HEK293 (cell line): ENCODE data around the gene CCDC149.

ENCODE experiments used
- CTCF ChIA-PET: fragments of 350-600 bp; formaldehyde crosslinking; extraction: SDS; loops from one replicate; lab custom pipeline; 2021; ENCODE audit warnings: antibody characterized with exemption; lab: Yijun Ruan, JAX
- POLR2A ChIA-PET: fragments of 300-600 bp; formaldehyde crosslinking; extraction: SDS; loops from one replicate; lab custom pipeline; 2020; ENCODE audit warnings: antibody characterized with exemption, inconsistent platforms; lab: Yijun Ruan, JAX
- H3K27ac ChIP-seq: fragments of 200-500 bp; sonication (Bioruptor generic); 2 replicates; pipeline ENCODE4 v1.5.1; 2014; ENCODE audit warnings: low read depth, low read length, control low read depth, inconsistent platforms; ENCODE audit errors: extremely low read depth
- H3K36me3 ChIP-seq, 2 experiments: fragments of 200-500 bp in 1 of 2; sonication (Bioruptor generic) in 1 of 2; 1 replicate in 1 of 2; 2 replicates in 1 of 2; pipeline ENCODE4 v1.5.1; 2014 to 2017; ENCODE audit warnings: inconsistent platforms in 2 of 2, low read length in 2 of 2; ENCODE audit not compliant: control insufficient read depth in 2 of 2, insufficient read depth in 1 of 2
- H3K4me1 ChIP-seq: fragments of 200-500 bp; sonication (Bioruptor generic); 2 replicates; pipeline ENCODE4 v1.5.1; 2014; ENCODE audit warnings: mild to moderate bottlenecking, low read length, inconsistent platforms; ENCODE audit not compliant: control insufficient read depth, insufficient read depth
- H3K4me3 ChIP-seq: 2 replicates; pipeline ENCODE4 v1.5.1; 2011; ENCODE audit warnings: low read depth, mild to moderate bottlenecking, control low read depth, low read length, moderate library complexity
- H3K9me3 ChIP-seq: fragments of 200-500 bp; sonication (Bioruptor generic); 2 replicates; pipeline ENCODE4 v1.5.1; 2014; ENCODE audit warnings: low read depth, low read length, inconsistent platforms; ENCODE audit not compliant: control insufficient read depth, insufficient read depth
- HOXC10 ChIP-seq: sonication (generic); formaldehyde crosslinking; IDR thresholded peaks from 2 replicates; pipeline ENCODE4 v1.8.1; 2023; ENCODE audit warnings: mild to moderate bottlenecking, missing genetic modification reagents
- HOXD13 ChIP-seq: sonication (generic); formaldehyde crosslinking; IDR thresholded peaks from 2 replicates; pipeline ENCODE4 v1.8.0; 2022; ENCODE audit warnings: missing genetic modification reagents, borderline replicate concordance
- SP2 ChIP-seq: fragments of 450-650 bp; formaldehyde crosslinking; IDR thresholded peaks from 2 replicates; pipeline ENCODE4 v1.5.1; 2016; ENCODE audit warnings: missing biosample characterization, missing genetic modification characterization
- SP7 ChIP-seq: fragments of 450-650 bp; formaldehyde crosslinking; IDR thresholded peaks from 2 replicates; pipeline ENCODE4 v1.5.1; 2016; ENCODE audit warnings: missing biosample characterization, missing genetic modification characterization
- TSHZ1 ChIP-seq: fragments of 450-650 bp; formaldehyde crosslinking; IDR thresholded peaks from 2 replicates; pipeline ENCODE4 v1.5.1; 2016; ENCODE audit warnings: missing biosample characterization, missing genetic modification characterization, borderline replicate concordance
- ZFP41 ChIP-seq: fragments of 450-650 bp; formaldehyde crosslinking; IDR thresholded peaks from 2 replicates; pipeline ENCODE4 v1.5.1; 2016; ENCODE audit warnings: missing biosample characterization, missing genetic modification characterization, borderline replicate concordance
- ZNF10 ChIP-seq: fragments of 450-650 bp; formaldehyde crosslinking; IDR thresholded peaks from 2 replicates; pipeline ENCODE4 v1.5.1; 2017; ENCODE audit warnings: missing biosample characterization, missing genetic modification characterization
- ZNF112 ChIP-seq: fragments of 450-650 bp; formaldehyde crosslinking; IDR thresholded peaks from 2 replicates; pipeline ENCODE4 v1.5.0; 2017; ENCODE audit warnings: missing biosample characterization, missing genetic modification characterization
- ZNF16 ChIP-seq: fragments of 450-650 bp; formaldehyde crosslinking; IDR thresholded peaks from 2 replicates; pipeline ENCODE4 v1.5.1; 2016; ENCODE audit warnings: low read depth, missing biosample characterization, missing genetic modification characterization
- ZNF239 ChIP-seq: fragments of 450-650 bp; formaldehyde crosslinking; IDR thresholded peaks from 2 replicates; pipeline ENCODE4 v1.5.1; 2016; ENCODE audit warnings: missing biosample characterization, missing genetic modification characterization
- ZNF394 ChIP-seq: fragments of 450-650 bp; formaldehyde crosslinking; IDR thresholded peaks from 2 replicates; pipeline ENCODE4 v1.5.1; 2016; ENCODE audit warnings: missing biosample characterization, missing genetic modification characterization, mild to moderate bottlenecking, moderate library complexity, borderline replicate concordance
- ZNF561 ChIP-seq: fragments of 450-650 bp; IDR thresholded peaks from 2 replicates; pipeline ENCODE4 v1.5.1; 2018; ENCODE audit warnings: missing biosample characterization, missing genetic modification characterization, borderline replicate concordance
- ZNF623 ChIP-seq: fragments of 450-650 bp; formaldehyde crosslinking; IDR thresholded peaks from 2 replicates; pipeline ENCODE4 v1.5.1; 2016; ENCODE audit warnings: missing biosample characterization, missing genetic modification characterization
- ZNF626 ChIP-seq: fragments of 450-650 bp; sonication (Bioruptor Pico); formaldehyde crosslinking; IDR thresholded peaks from 2 replicates; pipeline ENCODE4 v1.5.1; 2018; ENCODE audit warnings: missing biosample characterization, missing genetic modification characterization, inconsistent platforms
- ZNF777 ChIP-seq: fragments of 450-650 bp; formaldehyde crosslinking; IDR thresholded peaks from 2 replicates; pipeline ENCODE4 v1.5.1; 2017; ENCODE audit warnings: missing biosample characterization, missing genetic modification characterization, borderline replicate concordance
- ZNF792 ChIP-seq: fragments of 450-650 bp; formaldehyde crosslinking; IDR thresholded peaks from 2 replicates; pipeline ENCODE4 v1.5.1; 2016; ENCODE audit warnings: missing biosample characterization, missing genetic modification characterization
- ZNF830 ChIP-seq: fragments of 450-650 bp; IDR thresholded peaks from 2 replicates; pipeline ENCODE4 v1.5.0; 2018; ENCODE audit warnings: missing biosample characterization, missing genetic modification characterization, low read depth, mild to moderate bottlenecking, moderate library complexity
- ZNF843 ChIP-seq: fragments of 450-650 bp; formaldehyde crosslinking; IDR thresholded peaks from 2 replicates; pipeline ENCODE4 v1.5.1; 2016; ENCODE audit warnings: missing biosample characterization, missing genetic modification characterization
- TF ChIP-seq, protein P1 (sequence below): fragments of 450-650 bp; formaldehyde crosslinking; conservative IDR thresholded peaks from 2 replicates; pipeline ENCODE4 v1.5.1; 2016; ENCODE audit warnings: low read depth, missing biosample characterization, missing genetic modification characterization

Gene CCDC149

GRCh38 chr4:24886596-24886995 is 26.2 kb downstream of the CCDC149 start:
- ChIA-PET CTCF (no interaction called here), POLR2A (no interaction called here)
- H3K36me3 ChIP-seq: no peaks in the 10 kb centered on the region
- H3K27ac ChIP-seq: no peak overlapping the region
- TF ChIP-seq ZNF561 (no peak), ZNF10 (no peak), ZNF623 (tag by site-specific recombination) (no peak), ZNF16 (tag by site-specific recombination) (no peak), ZNF112 (tag by site-specific recombination) (no peak)
- H3K4me3 ChIP-seq: no peak overlapping the region
- H3K9me3 ChIP-seq: no peaks in the 10 kb centered on the region
- H3K4me1 ChIP-seq: no peaks in the 10 kb centered on the region

GRCh38 chr4:24885342-24885741 is 27.5 kb downstream of the CCDC149 start:
- POLR2A ChIA-PET: no interaction called here
- Histone ChIP-seq H3K4me3 (no peak overlapping the region), H3K27ac (no peak overlapping the region), H3K9me3 (no peaks in the 10 kb centered on the region), H3K36me3 (no peaks in the 10 kb centered on the region), H3K4me1 (no peaks in the 10 kb centered on the region)
- CTCF ChIA-PET: no interaction called here
- no peak for TF ChIP-seq ZNF830 (tag by site-specific recombination)

GRCh38 chr4:24884902-24885301 is 27.9 kb downstream of the CCDC149 start:
- Histone ChIP-seq H3K4me1 (no peaks in the 10 kb centered on the region), H3K9me3 (no peaks in the 10 kb centered on the region), H3K27ac (no peak overlapping the region), H3K36me3 (no peaks in the 10 kb centered on the region), H3K4me3 (no peak overlapping the region)
- POLR2A ChIA-PET: no interaction called here
- CTCF ChIA-PET: no interaction called here
- TF ChIP-seq ZNF792 (no peak), ZNF843 (tag by site-specific recombination) (no peak), HOXD13 (CRISPR knock-in tag) (no peak), ZNF626 (no peak), SP2 (no peak), ZNF394 (tag by site-specific recombination) (no peak), TSHZ1 (tag by site-specific recombination) (no peak), ZFP41 (tag by site-specific recombination) (no peak), ZNF239 (tag by site-specific recombination) (no peak), SP7 (tag by site-specific recombination) (no peak), HOXC10 (CRISPR knock-in tag) (no peak), ZNF777 (tag by site-specific recombination) (no peak)
- TF ChIP-seq, protein P1, sequence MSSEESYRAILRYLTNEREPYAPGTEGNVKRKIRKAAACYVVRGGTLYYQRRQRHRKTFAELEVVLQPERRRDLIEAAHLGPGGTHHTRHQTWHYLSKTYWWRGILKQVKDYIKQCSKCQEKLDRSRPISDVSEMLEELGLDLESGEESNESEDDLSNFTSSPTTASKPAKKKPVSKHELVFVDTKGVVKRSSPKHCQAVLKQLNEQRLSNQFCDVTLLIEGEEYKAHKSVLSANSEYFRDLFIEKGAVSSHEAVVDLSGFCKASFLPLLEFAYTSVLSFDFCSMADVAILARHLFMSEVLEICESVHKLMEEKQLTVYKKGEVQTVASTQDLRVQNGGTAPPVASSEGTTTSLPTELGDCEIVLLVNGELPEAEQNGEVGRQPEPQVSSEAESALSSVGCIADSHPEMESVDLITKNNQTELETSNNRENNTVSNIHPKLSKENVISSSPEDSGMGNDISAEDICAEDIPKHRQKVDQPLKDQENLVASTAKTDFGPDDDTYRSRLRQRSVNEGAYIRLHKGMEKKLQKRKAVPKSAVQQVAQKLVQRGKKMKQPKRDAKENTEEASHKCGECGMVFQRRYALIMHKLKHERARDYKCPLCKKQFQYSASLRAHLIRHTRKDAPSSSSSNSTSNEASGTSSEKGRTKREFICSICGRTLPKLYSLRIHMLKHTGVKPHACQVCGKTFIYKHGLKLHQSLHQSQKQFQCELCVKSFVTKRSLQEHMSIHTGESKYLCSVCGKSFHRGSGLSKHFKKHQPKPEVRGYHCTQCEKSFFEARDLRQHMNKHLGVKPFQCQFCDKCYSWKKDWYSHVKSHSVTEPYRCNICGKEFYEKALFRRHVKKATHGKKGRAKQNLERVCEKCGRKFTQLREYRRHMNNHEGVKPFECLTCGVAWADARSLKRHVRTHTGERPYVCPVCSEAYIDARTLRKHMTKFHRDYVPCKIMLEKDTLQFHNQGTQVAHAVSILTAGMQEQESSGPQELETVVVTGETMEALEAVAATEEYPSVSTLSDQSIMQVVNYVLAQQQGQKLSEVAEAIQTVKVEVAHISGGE (tag by site-specific recombination): no peak
